ENCODE results near the gene TUBB4A. TPM values are rescaled to one million over a fixed set of nuclear protein-coding genes. Genes with fewer than 3 reads are reported as not detected.

Gene TUBB4A
- total RNA-seq, 1 donor from 2014 or later = 0.58 TPM

GRCh38 chr19:6467384-6467783 lies 34.7 kb downstream of the TUBB4A start:
- ATAC-seq = no peak
- no peaks in the 10 kb centered on the region for H3K9me3 ChIP-seq
- H3K4me1 ChIP-seq = no peaks in the 10 kb centered on the region
- DNase-seq = no peak
- H3K27me3 ChIP-seq = peaks cover 11% of the 10 kb centered on the region
- intact Hi-C loops (cut with DNase I) = no loop called here
- no peaks in the 10 kb centered on the region for H3K36me3 ChIP-seq
- no peak overlapping the region for H3K27ac ChIP-seq
- no peak for TF ChIP-seq CTCF (IDR thresholded peaks at IDR 0.05)
- H3K4me3 ChIP-seq = no peak overlapping the region

GRCh38 chr19:6466526-6467248 lies 35.4 kb downstream of the TUBB4A start:
- Histone ChIP-seq H3K9me3 (no peaks in the 10 kb centered on the region), H3K4me3 (no peak overlapping the region), H3K27ac (no peak overlapping the region), H3K36me3 (no peaks in the 10 kb centered on the region), H3K4me1 (no peaks in the 10 kb centered on the region), H3K27me3 (peaks cover 11% of the 10 kb centered on the region)
- TF ChIP-seq CTCF (IDR thresholded peaks at IDR 0.05) = no peak
- ATAC-seq = no peak
- intact Hi-C loops (cut with DNase I) = no loop called here
- no peak for DNase-seq

- no peak for DNase-seq
- no peak for TF ChIP-seq CTCF (IDR thresholded peaks at IDR 0.05)
- no peak overlapping the region for H3K4me3 ChIP-seq
- H3K9me3 ChIP-seq = no peaks in the 10 kb centered on the region
- H3K27ac ChIP-seq = no peak overlapping the region
- H3K4me1 ChIP-seq = no peaks in the 10 kb centered on the region
- peaks cover 11% of the 10 kb centered on the region for H3K27me3 ChIP-seq
- no peak for ATAC-seq
- H3K36me3 ChIP-seq = no peaks in the 10 kb centered on the region
- intact Hi-C loops (cut with DNase I) = no loop called here
Measured at GRCh38 chr19:6465663-6466062, 36.4 kb downstream of the TUBB4A start.

GRCh38 chr19:6465006-6465405 lies 37.1 kb downstream of the TUBB4A start:
- Histone ChIP-seq H3K27me3 (peaks cover 11% of the 10 kb centered on the region), H3K9me3 (no peaks in the 10 kb centered on the region), H3K36me3 (no peaks in the 10 kb centered on the region), H3K27ac (no peak overlapping the region), H3K4me3 (peak overlapping the region; percentile 54), H3K4me1 (no peaks in the 10 kb centered on the region)
- no peak for TF ChIP-seq CTCF (IDR thresholded peaks at IDR 0.05)
- ATAC-seq (peak; percentile 41), DNase-seq (peak; percentile 71)
- intact Hi-C loops (cut with DNase I) = no loop called here

- intact Hi-C loops (cut with DNase I) = no loop called here
- peak; percentile 67 for ATAC-seq
- peak; percentile 96 for DNase-seq
- H3K27me3 ChIP-seq = peaks cover 11% of the 10 kb centered on the region
- H3K36me3 ChIP-seq = no peaks in the 10 kb centered on the region
- TF ChIP-seq CTCF (IDR thresholded peaks at IDR 0.05) = no peak
- peak within 1 kb of the TSS; percentile 54 for H3K4me3 ChIP-seq
- H3K4me1 ChIP-seq = peaks cover under 1% of the 10 kb centered on the region
- H3K27ac ChIP-seq = peak within 1 kb of the TSS; percentile 75
- no peaks in the 10 kb centered on the region for H3K9me3 ChIP-seq
Measured at GRCh38 chr19:6464070-6464873, 37.8 kb downstream of the TUBB4A start, which contains the start of gene CRB3. TSS of gene CRB3 (plus strand) at chr19:6464271. CDS start at chr19:6464702, 431 bp downstream.

All from upper lobe of right lung (tissue), 1 donor.